ENCODE results near the gene APBA3. TPM values are rescaled to one million over a fixed set of nuclear protein-coding genes. Genes with fewer than 3 reads are reported as not detected.

The APBA3 gene
- total RNA-seq, 3 donors from 2014 or later (not counting 1 experiment from before 2014, with no cell fraction given), result 39.9 to 53.6 (median 43.8) TPM

GRCh38 chr19:3716147-3716668 is 45.3 kb downstream of the APBA3 start:
- no peak for ATAC-seq

GRCh38 chr19:3712663-3713611 is 48.6 kb downstream of the APBA3 start:
- WGBS (ENCODE audit: insufficient coverage), result 47% methylated on average over 23 of the region's 23 CpGs
- no peak for DNase-seq
- no peak for ATAC-seq

More at GRCh38 chr19:3716147-3716668, 45.3 kb downstream of the APBA3 start:
- no peak overlapping the region for H3K27ac ChIP-seq (ENCODE audit: low read length)
- H3K9me3 Mint-ChIP-seq, result no peaks in the 10 kb centered on the region
- no peak overlapping the region for H3K27ac Mint-ChIP-seq
- TF ChIP-seq CTCF (IDR thresholded peaks at IDR 0.05), result no peak
- peaks cover 0 to 17% of the 10 kb centered on the region in 2 donors for H3K4me1 Mint-ChIP-seq
- peaks cover 8% of the 10 kb centered on the region for H3K4me1 ChIP-seq (ENCODE audit: control insufficient read depth, insufficient read depth, low read length)
- peaks cover 0 to 12% of the 10 kb centered on the region in 2 donors for H3K27me3 Mint-ChIP-seq (ENCODE audit: low read depth in 2 of 2)
- no peak overlapping the region for H3K4me3 Mint-ChIP-seq
- intact Hi-C loops (cut with micrococcal nuclease), result no loop called here
- 87% methylated on average over 16 of the region's 16 CpGs for WGBS (ENCODE audit: insufficient coverage)
- peaks cover 17% of the 10 kb centered on the region for H3K27me3 ChIP-seq (ENCODE audit: control insufficient read depth, insufficient read depth, low read length)
- H3K36me3 Mint-ChIP-seq, result no peaks in the 10 kb centered on the region
- H3K36me3 ChIP-seq (ENCODE audit: control insufficient read depth, insufficient read depth, low read length), result no peaks in the 10 kb centered on the region
- no peak for DNase-seq
- no peak overlapping the region for H3K4me3 ChIP-seq (ENCODE audit: low read length)
- H3K9me3 ChIP-seq (ENCODE audit: control insufficient read depth, insufficient read depth, low read length), result no peaks in the 10 kb centered on the region

GRCh38 chr19:3710265-3710812 is 51.2 kb downstream of the APBA3 start:
- Histone ChIP-seq H3K9me3 (ENCODE audit: control insufficient read depth, insufficient read depth, low read length) (no peaks in the 10 kb centered on the region), H3K36me3 (ENCODE audit: control insufficient read depth, insufficient read depth, low read length) (no peaks in the 10 kb centered on the region), H3K4me1 (ENCODE audit: control insufficient read depth, insufficient read depth, low read length) (peaks cover 3% of the 10 kb centered on the region), H3K4me3 (ENCODE audit: low read length) (no peak overlapping the region), H3K27ac (ENCODE audit: low read length) (no peak overlapping the region), H3K27me3 (ENCODE audit: control insufficient read depth, insufficient read depth, low read length) (no peaks in the 10 kb centered on the region)
- H3K36me3 Mint-ChIP-seq, result no peaks in the 10 kb centered on the region
- no peaks in the 10 kb centered on the region for H3K9me3 Mint-ChIP-seq
- H3K27me3 Mint-ChIP-seq (ENCODE audit: low read depth in 2 of 2), result no peaks in the 10 kb centered on the region
- 45% methylated on average over 20 of the region's 20 CpGs for WGBS (ENCODE audit: insufficient coverage)
- no peak for TF ChIP-seq CTCF (IDR thresholded peaks at IDR 0.05)
- no peak overlapping the region for H3K27ac Mint-ChIP-seq
- DNase-seq (no peak), ATAC-seq (peak in 2 of 3 donors; percentile 24 to 41)
- H3K4me3 Mint-ChIP-seq, result no peak overlapping the region
- peaks cover 0 to 9% of the 10 kb centered on the region in 2 donors for H3K4me1 Mint-ChIP-seq
- intact Hi-C loops (cut with micrococcal nuclease), result no loop called here

More at GRCh38 chr19:3712663-3713611, 48.6 kb downstream of the APBA3 start:
- H3K4me1 Mint-ChIP-seq, result peaks cover 0 to 5% of the 10 kb centered on the region in 2 donors
- H3K27me3 Mint-ChIP-seq (ENCODE audit: low read depth in 2 of 2), result no peaks in the 10 kb centered on the region
- no peak overlapping the region for H3K4me3 ChIP-seq (ENCODE audit: low read length)
- H3K36me3 Mint-ChIP-seq, result no peaks in the 10 kb centered on the region
- H3K36me3 ChIP-seq (ENCODE audit: control insufficient read depth, insufficient read depth, low read length), result no peaks in the 10 kb centered on the region
- no peak overlapping the region for H3K27ac ChIP-seq (ENCODE audit: low read length)
- H3K4me1 ChIP-seq (ENCODE audit: control insufficient read depth, insufficient read depth, low read length), result no peaks in the 10 kb centered on the region
- H3K27ac Mint-ChIP-seq, result no peak overlapping the region
- intact Hi-C loops (cut with micrococcal nuclease), result no loop called here
- TF ChIP-seq CTCF (IDR thresholded peaks at IDR 0.05), result no peak
- H3K9me3 Mint-ChIP-seq, result no peaks in the 10 kb centered on the region
- H3K27me3 ChIP-seq (ENCODE audit: control insufficient read depth, insufficient read depth, low read length), result no peaks in the 10 kb centered on the region
- H3K4me3 Mint-ChIP-seq, result no peak overlapping the region
- no peaks in the 10 kb centered on the region for H3K9me3 ChIP-seq (ENCODE audit: control insufficient read depth, insufficient read depth, low read length)

Data from natural killer cell (primary cell).